HT-29 (cell line): ENCODE data around the gene SLC17A6. TPM values are rescaled to one million over a fixed set of nuclear protein-coding genes. Genes with fewer than 3 reads are reported as not detected.
A peak's percentile ranks its signal among the peaks of the same experiment; 100 is the strongest.

Experiments
- DNase-seq: peaks from one replicate; pipeline ENCODE4 v3.0.0-alpha.2; 2015; ENCODE audit warnings: low spot score
- total RNA-seq: library from RNA; depleted of rRNA; stranded (reverse); fragments of >200 nt; shearing (Covaris generic); gene quantifications from 2 replicates; pipeline ENCODE4 v1.2.3, GENCODE V29; 2014; rRNA removed

SLC17A6 gene
- total RNA-seq, result not detected in 2 replicates

DNA sequence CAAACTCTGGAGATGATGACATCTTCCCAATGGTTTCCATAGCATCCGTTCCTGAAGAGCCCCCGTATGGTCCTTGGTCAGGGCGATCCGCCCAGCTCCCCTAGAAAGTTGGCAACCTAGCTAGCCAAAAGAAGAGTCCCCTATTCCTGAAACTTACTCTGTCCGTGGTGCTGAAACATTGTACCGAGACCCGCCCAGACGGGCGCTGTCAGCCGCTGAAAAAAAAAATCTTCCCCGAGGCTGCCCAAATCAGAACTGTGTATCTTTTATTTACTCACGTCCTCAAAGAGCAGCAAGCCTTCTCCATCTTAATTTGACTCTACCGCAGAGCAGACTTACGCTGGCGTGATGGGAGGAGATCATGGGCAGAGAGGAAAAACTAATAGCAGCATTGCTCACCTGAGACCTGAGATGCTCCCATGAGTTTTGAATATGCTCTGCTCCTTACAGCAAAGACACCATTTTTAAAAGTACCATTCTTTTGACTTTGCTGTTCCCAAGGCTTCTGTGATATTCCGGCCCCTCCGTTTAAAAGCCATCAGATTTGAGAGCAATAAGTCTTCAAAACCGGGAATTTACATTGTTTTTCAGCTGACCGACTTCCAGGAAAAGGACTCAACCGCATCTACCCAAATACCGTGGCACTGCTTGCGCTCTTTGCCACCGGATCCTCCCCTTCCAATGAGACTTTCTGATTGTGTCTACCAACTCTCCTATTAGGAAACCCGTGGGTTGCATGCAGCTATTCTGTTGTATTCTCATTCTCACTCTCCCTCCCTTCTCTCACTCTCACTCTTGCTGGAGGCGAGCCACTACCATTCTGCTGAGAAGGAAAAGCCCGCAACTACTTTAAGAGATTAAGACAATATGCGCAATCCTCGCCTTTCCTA lies at the start of gene SLC17A6:
TSS of gene SLC17A6 (plus strand) at position 786 of the 890 bp plus-strand sequence. CDS start 153 bp downstream, outside the sequence.
- DNase-seq, result peak; percentile 58

- no peak for DNase-seq
Observed at GRCh38 chr11:22302368-22302767, 35.8 kb upstream of the SLC17A6 start.

DNA sequence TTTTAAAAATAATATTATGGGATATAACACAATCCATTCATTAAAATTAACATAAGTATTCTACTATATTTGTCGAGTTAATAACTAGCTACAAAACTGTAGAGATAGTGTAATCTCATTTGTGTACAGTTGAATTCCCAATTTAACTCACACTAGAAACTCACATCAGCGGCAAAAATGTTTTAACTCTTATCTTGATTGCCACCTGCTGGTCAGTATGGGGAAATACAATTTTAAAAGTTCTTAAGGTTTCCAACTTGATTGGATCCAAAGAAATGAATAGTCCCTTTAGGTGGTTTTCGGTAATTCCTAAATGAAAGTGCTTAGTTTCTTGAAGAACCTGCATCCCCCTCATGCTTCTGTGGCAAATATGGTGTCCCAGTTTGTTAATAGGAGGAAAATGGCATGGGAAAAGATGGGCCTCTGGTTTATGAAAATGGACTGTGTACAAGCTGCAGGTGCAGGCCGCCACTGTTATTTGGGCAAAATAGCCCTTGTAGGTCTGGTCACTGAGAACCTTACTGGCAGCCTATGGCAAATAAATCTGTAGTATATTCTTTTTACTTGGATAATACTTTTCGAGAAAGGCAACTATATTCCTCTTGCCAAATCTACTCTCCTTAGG lies 33.7 kb upstream of the SLC17A6 start:
- peak; percentile 38 for DNase-seq

GRCh38 chr11:22317656-22318055 lies 20.5 kb upstream of the SLC17A6 start:
- no peak for DNase-seq

- DNase-seq, result peak; percentile 38
Observed at GRCh38 chr11:22331771-22332170, 6.4 kb upstream of the SLC17A6 start.

- no peak for DNase-seq
Observed at GRCh38 chr11:22336587-22336986, 1.6 kb upstream of the SLC17A6 start.

GRCh38 chr11:22339611-22340010 lies 1.4 kb downstream of the SLC17A6 start:
- DNase-seq, result no peak

GRCh38 chr11:22340235-22340634 lies 2.1 kb downstream of the SLC17A6 start:
- no peak for DNase-seq

DNA sequence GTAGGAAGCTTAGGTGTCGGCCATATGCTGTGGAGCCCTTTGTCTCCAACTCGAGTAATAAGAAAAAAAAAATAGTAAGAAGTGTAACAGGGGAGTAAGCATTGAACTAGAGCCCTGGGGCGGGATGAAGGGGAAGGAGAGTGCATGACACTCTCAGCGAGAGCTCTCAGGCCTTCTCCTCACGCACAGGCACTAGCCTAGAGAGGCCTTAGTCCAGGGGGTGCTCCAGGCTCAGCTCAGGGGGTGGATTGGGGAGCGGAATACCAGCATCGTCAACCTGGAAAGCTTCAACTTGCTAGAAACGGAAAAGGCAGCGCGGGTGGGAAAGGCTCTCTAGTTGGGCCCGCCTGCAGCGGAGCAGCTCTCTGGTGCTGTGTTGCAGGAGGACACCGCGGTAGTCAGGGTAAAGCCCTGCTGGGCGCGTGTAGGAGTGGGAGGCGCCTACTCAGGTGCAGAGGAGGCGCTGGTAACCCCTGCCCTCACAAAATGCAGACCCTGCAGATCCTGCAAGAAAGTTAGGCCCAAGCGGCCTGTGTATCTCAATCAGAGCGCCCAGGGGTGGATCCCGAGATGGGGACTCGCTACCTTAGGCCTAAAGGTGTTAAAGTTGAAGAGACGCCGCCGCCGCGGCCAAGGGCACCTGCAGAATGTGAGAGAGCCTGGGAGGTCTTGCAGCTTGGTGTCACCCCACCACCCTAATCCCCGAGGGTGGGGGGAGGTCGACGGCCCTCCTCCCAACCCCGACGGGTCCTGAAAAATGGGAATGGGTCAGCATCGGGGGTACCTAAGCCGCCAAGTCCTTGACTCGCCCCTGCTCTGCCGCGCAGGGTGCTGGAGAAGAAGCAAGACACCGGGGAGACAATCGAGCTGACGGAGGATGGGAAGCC lies 2.8 kb downstream of the SLC17A6 start:
- no peak for DNase-seq

DNA sequence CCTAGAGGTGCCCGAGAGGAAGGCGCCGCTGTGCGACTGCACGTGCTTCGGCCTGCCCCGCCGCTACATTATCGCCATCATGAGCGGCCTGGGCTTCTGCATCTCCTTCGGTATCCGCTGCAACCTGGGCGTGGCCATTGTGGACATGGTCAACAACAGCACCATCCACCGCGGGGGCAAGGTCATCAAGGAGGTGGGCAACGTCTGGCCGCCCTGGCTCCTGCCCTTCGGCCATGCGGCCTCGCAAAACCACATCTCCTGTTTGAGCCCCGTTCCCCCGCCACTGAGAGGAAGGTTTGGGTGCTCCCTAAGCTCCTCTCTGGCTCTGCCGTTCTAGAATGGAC lies 3.4 kb downstream of the SLC17A6 start:
- DNase-seq, result no peak

GRCh38 chr11:22342211-22343031 lies 4.2 kb downstream of the SLC17A6 start:
- no peak for DNase-seq

GRCh38 chr11:22343032-22343324 lies 4.8 kb downstream of the SLC17A6 start:
- DNase-seq, result no peak

- no peak for DNase-seq
Observed at GRCh38 chr11:22343371-22344032, 5.3 kb downstream of the SLC17A6 start.

DNA sequence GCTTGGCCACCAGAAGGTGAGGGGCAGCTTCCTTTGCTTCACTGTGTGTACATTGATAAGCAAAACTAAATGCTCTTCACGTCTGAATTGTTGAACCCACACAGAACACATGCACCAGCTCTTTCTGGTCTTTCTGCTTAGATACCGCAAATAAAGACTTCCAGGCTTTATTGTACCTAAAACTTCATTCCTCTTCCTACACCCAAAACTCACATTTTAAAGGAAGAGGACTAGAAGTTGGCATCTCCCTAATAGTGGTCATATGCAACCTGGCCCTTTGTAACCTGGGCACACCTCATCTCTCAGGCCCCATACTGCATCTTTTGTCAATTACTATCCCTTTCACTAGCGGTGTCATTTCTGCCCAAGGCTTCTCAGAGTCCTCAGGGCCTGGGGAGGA lies 5.9 kb downstream of the SLC17A6 start:
- no peak for DNase-seq

GRCh38 chr11:22346282-22346681 lies 8.1 kb downstream of the SLC17A6 start:
- DNase-seq, result no peak

GRCh38 chr11:22347857-22348487 lies 9.8 kb downstream of the SLC17A6 start:
- DNase-seq, result no peak

DNA sequence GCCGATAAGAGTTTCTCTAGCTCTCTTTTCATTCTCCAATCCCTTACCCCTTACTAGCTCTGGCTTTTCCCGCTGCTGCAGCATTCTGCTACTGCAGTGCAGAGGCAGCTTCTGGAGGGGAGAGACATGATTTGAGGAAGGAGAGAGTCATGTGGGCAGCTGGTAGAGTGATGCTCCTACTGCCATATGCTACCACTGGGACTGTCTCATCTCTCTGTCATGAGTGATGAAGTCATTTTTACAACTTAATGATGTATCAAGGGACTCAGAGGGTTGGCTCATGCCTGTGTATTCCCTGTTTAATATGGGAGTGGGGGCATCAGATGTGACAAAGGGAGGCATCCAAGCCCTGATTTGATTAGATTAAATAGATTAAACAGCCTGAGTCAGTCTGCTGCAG lies 11.3 kb downstream of the SLC17A6 start:
- DNase-seq, result no peak

- no peak for DNase-seq
Observed at GRCh38 chr11:22359295-22359694, 21.1 kb downstream of the SLC17A6 start.

- no peak for DNase-seq
Observed at GRCh38 chr11:22371160-22371559, 33.0 kb downstream of the SLC17A6 start.

- no peak for DNase-seq
Observed at GRCh38 chr11:22387126-22387525, 48.9 kb downstream of the SLC17A6 start.
